ENCODE data around the gene IGF2R.

GRCh38 chr6:160132776-160133338 is 164.0 kb downstream of the IGF2R start:
- TF ChIP-seq CTCF (IDR thresholded peaks at IDR 0.05; ENCODE audit: borderline replicate concordance, extremely low read depth, low read length, poor library complexity, severe bottlenecking) (no peak), EZH2 (IDR thresholded peaks at IDR 0.05; ENCODE audit: borderline replicate concordance, low read depth, low read length, severe bottlenecking) (no peak)
